Measurements from ENCODE around the gene GRM4. TPM values are rescaled to one million over a fixed set of nuclear protein-coding genes. Genes with fewer than 3 reads are reported as not detected.

GRM4 gene
- total RNA-seq, 1 experiment from 2014 or later, result not detected

- no peaks in the 10 kb centered on the region for H3K4me1 Mint-ChIP-seq (ENCODE audit: low read depth, unreplicated experiment)
- CTCF ChIA-PET, result interaction anchor here (0.6 to 1.1 kb wide), 6 partner anchors 26 to 431 kb away, joined by 3 to 10 read pairs (median 4); no protein-coding TSS in a partner anchor
- no peaks in the 10 kb centered on the region for H3K36me3 Mint-ChIP-seq (ENCODE audit: insufficient read depth, unreplicated experiment)
- TF ChIP-seq CTCF (IDR thresholded peaks at IDR 0.05; ENCODE audit: unreplicated experiment), result no peak
- H3K27me3 Mint-ChIP-seq (ENCODE audit: unreplicated experiment), result peaks cover 100% of the 10 kb centered on the region
- BruUV-seq (replicated peaks), result no TSS peak
- no peak for DNase-seq
- intact Hi-C loops (cut with micrococcal nuclease; ENCODE audit: unreplicated experiment), result no loop called here
- H3K4me3 Mint-ChIP-seq (ENCODE audit: low read depth, unreplicated experiment), result no peak overlapping the region
- H3K9me3 Mint-ChIP-seq (ENCODE audit: low read depth, unreplicated experiment), result no peaks in the 10 kb centered on the region
- no peak overlapping the region for H3K27ac Mint-ChIP-seq (ENCODE audit: unreplicated experiment)
Measured at GRCh38 chr6:34113532-34113931, 32.4 kb downstream of the GRM4 start.

- Mint-ChIP-seq H3K27me3 (ENCODE audit: unreplicated experiment) (peaks cover 100% of the 10 kb centered on the region), H3K27ac (ENCODE audit: unreplicated experiment) (no peak overlapping the region), H3K36me3 (ENCODE audit: insufficient read depth, unreplicated experiment) (no peaks in the 10 kb centered on the region), H3K9me3 (ENCODE audit: low read depth, unreplicated experiment) (no peaks in the 10 kb centered on the region), H3K4me3 (ENCODE audit: low read depth, unreplicated experiment) (no peak overlapping the region), H3K4me1 (ENCODE audit: low read depth, unreplicated experiment) (no peaks in the 10 kb centered on the region)
- CTCF ChIA-PET, result no interaction called here
- no TSS peak for BruUV-seq (replicated peaks)
- intact Hi-C loops (cut with micrococcal nuclease; ENCODE audit: unreplicated experiment), result no loop called here
- DNase-seq, result no peak
- TF ChIP-seq CTCF (IDR thresholded peaks at IDR 0.05; ENCODE audit: unreplicated experiment), result no peak
Measured at GRCh38 chr6:34112126-34112525, 33.8 kb downstream of the GRM4 start.

DNA sequence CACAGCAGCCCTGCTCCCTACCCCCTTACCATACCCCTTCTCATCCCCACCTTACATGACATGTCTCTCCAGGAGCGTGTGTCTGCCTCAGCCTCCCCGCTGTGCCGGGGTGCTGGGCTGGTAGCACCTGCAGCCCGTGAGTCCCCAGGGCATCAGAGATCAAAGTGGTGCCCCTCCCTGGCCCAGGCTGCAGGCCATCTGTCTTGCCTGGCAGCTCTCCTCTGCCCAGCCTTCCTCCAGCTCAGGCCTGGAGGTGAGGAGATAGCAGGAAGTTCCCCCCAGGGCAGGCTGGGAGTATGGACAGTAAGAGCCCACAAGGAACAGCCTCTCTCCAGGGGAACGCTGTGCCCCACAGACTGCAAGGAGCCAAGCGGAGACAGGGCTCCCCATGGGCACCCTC is 35.3 kb downstream of the GRM4 start:
- TF ChIP-seq CTCF (IDR thresholded peaks at IDR 0.05; ENCODE audit: unreplicated experiment), result no peak
- Mint-ChIP-seq H3K27me3 (ENCODE audit: unreplicated experiment) (peaks cover 100% of the 10 kb centered on the region), H3K9me3 (ENCODE audit: low read depth, unreplicated experiment) (no peaks in the 10 kb centered on the region), H3K36me3 (ENCODE audit: insufficient read depth, unreplicated experiment) (no peaks in the 10 kb centered on the region), H3K27ac (ENCODE audit: unreplicated experiment) (no peak overlapping the region), H3K4me3 (ENCODE audit: low read depth, unreplicated experiment) (no peak overlapping the region), H3K4me1 (ENCODE audit: low read depth, unreplicated experiment) (no peaks in the 10 kb centered on the region)
- no peak for DNase-seq
- intact Hi-C loops (cut with micrococcal nuclease; ENCODE audit: unreplicated experiment), result no loop called here
- CTCF ChIA-PET, result interaction anchor here (0.6 kb wide), 1 partner anchor 1950 kb away, joined by 4 read pairs; no protein-coding TSS in a partner anchor
- no TSS peak for BruUV-seq (replicated peaks)

- Mint-ChIP-seq H3K27ac (ENCODE audit: unreplicated experiment) (no peak overlapping the region), H3K27me3 (ENCODE audit: unreplicated experiment) (peaks cover 100% of the 10 kb centered on the region), H3K4me1 (ENCODE audit: low read depth, unreplicated experiment) (no peaks in the 10 kb centered on the region), H3K9me3 (ENCODE audit: low read depth, unreplicated experiment) (no peaks in the 10 kb centered on the region), H3K36me3 (ENCODE audit: insufficient read depth, unreplicated experiment) (no peaks in the 10 kb centered on the region), H3K4me3 (ENCODE audit: low read depth, unreplicated experiment) (no peak overlapping the region)
- no peak for DNase-seq
- intact Hi-C loops (cut with micrococcal nuclease; ENCODE audit: unreplicated experiment), result no loop called here
- no peak for TF ChIP-seq CTCF (IDR thresholded peaks at IDR 0.05; ENCODE audit: unreplicated experiment)
- BruUV-seq (replicated peaks), result no TSS peak
- CTCF ChIA-PET, result interaction anchor here (0.6 kb wide), 1 partner anchor 981 kb away, joined by 4 read pairs; no protein-coding TSS in a partner anchor
Measured at GRCh38 chr6:34108176-34108575, 37.7 kb downstream of the GRM4 start.
